ENCODE data around the gene WNK1.

Gene WNK1

GRCh38 chr12:886206-886605 is 133.8 kb downstream of the WNK1 start:
- no peak for TF ChIP-seq CTCF (IDR thresholded peaks at IDR 0.05; ENCODE audit: low read depth, low read length, missing control alignments)
- no peak overlapping the region for H3K4me3 ChIP-seq (ENCODE audit: low read depth, low read length)
- no peak for DNase-seq (ENCODE audit: low read depth)
- in situ Hi-C loops (cut with HindIII; ENCODE audit: low sequenced_read_pairs), result no loop called here

GRCh38 chr12:894226-894625 is 141.8 kb downstream of the WNK1 start:
- H3K4me3 ChIP-seq (ENCODE audit: low read depth, low read length), result no peak overlapping the region
- DNase-seq (ENCODE audit: low read depth), result no peak
- in situ Hi-C loops (cut with HindIII; ENCODE audit: low sequenced_read_pairs), result no loop called here
- no peak for TF ChIP-seq CTCF (IDR thresholded peaks at IDR 0.05; ENCODE audit: low read depth, low read length, missing control alignments)

- DNase-seq (ENCODE audit: low read depth), result no peak
- TF ChIP-seq CTCF (IDR thresholded peaks at IDR 0.05; ENCODE audit: low read depth, low read length, missing control alignments), result no peak
- in situ Hi-C loops (cut with HindIII; ENCODE audit: low sequenced_read_pairs), result no loop called here
- H3K4me3 ChIP-seq (ENCODE audit: low read depth, low read length), result no peak overlapping the region
These were observed 143.7 kb downstream of the WNK1 start for GRCh38 chr12:896031-896430.

- no peak for DNase-seq (ENCODE audit: low read depth)
- H3K4me3 ChIP-seq (ENCODE audit: low read depth, low read length), result no peak overlapping the region
- no peak for TF ChIP-seq CTCF (IDR thresholded peaks at IDR 0.05; ENCODE audit: low read depth, low read length, missing control alignments)
- in situ Hi-C loops (cut with HindIII; ENCODE audit: low sequenced_read_pairs), result no loop called here
These were observed 145.0 kb downstream of the WNK1 start for GRCh38 chr12:897386-897785.

GRCh38 chr12:902581-902980 is 150.2 kb downstream of the WNK1 start:
- H3K4me3 ChIP-seq (ENCODE audit: low read depth, low read length), result no peak overlapping the region
- in situ Hi-C loops (cut with HindIII; ENCODE audit: low sequenced_read_pairs), result no loop called here
- TF ChIP-seq CTCF (IDR thresholded peaks at IDR 0.05; ENCODE audit: low read depth, low read length, missing control alignments), result no peak
- DNase-seq (ENCODE audit: low read depth), result no peak

GRCh38 chr12:903055-903454 is 150.7 kb downstream of the WNK1 start:
- DNase-seq (ENCODE audit: low read depth), result no peak
- H3K4me3 ChIP-seq (ENCODE audit: low read depth, low read length), result no peak overlapping the region
- in situ Hi-C loops (cut with HindIII; ENCODE audit: low sequenced_read_pairs), result no loop called here
- no peak for TF ChIP-seq CTCF (IDR thresholded peaks at IDR 0.05; ENCODE audit: low read depth, low read length, missing control alignments)

- in situ Hi-C loops (cut with HindIII; ENCODE audit: low sequenced_read_pairs), result no loop called here
- DNase-seq (ENCODE audit: low read depth), result no peak
- no peak for TF ChIP-seq CTCF (IDR thresholded peaks at IDR 0.05; ENCODE audit: low read depth, low read length, missing control alignments)
- no peak overlapping the region for H3K4me3 ChIP-seq (ENCODE audit: low read depth, low read length)
These were observed 151.6 kb downstream of the WNK1 start for GRCh38 chr12:904010-904414.

Data from astrocyte of the cerebellum (primary cell).